ENCODE results near the gene CIBAR2. TPM values are rescaled to one million over a fixed set of nuclear protein-coding genes. Genes with fewer than 3 reads are reported as not detected.
A peak's percentile ranks its signal among the peaks of the same experiment; 100 is the strongest.

CIBAR2 gene
- total and polyA plus RNA-seq, 10 of the 15 experiments (the other 5 are each of a cell fraction or from before 2014, with no cell fraction given), result 0.05 to 0.16 (median 0.07) TPM; not detected in 7

DNA sequence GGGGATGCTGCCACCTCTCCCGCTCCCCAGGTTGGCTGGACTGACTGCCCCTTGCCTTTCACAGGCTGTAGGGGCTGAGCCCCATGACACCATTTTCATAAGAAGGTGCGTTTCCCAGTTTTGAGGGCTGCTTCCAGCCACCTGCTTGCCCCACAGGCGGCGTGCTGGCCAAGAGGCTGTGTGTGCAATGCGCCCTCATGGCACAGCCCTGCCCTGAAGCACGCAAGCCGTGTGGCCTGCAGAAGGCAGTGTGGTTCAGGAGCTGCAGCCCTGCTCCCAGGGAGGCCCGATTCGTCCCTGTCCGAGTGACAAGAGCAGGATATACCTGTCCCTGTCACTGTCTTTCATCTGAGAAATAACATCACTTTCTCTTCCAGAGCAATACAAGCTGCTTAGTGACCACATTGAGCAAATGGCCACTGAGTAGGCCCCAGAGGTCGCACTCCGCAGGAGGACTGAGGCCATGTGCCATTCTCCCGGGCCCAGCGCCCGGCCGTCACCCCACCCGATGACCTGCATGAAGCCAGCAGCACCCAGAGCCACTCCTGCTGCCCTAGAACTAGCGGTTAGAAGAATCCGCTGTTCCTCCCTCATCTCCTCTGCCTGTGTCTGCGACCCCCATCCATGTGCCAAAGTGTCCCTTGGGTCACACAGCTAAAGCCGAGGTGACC is 24.2 kb downstream of the CIBAR2 start (continued):
- TF ChIP-seq SMC3 (IDR thresholded peaks at IDR 0.05; ENCODE audit: borderline replicate concordance, low read length), result no peak
- TF ChIP-seq, protein P1, sequence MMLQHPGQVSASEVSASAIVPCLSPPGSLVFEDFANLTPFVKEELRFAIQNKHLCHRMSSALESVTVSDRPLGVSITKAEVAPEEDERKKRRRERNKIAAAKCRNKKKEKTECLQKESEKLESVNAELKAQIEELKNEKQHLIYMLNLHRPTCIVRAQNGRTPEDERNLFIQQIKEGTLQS (IDR thresholded peaks at IDR 0.05; ENCODE audit: borderline replicate concordance, extremely low read depth, low read depth, low read length), result no peak
- no peak for TF ChIP-seq ASH2L (IDR thresholded peaks at IDR 0.05; ENCODE audit: borderline replicate concordance, low read depth)
- TF ChIP-seq FOXM1 (IDR thresholded peaks at IDR 0.05; ENCODE audit: low read depth, low read length), result no peak

DNA sequence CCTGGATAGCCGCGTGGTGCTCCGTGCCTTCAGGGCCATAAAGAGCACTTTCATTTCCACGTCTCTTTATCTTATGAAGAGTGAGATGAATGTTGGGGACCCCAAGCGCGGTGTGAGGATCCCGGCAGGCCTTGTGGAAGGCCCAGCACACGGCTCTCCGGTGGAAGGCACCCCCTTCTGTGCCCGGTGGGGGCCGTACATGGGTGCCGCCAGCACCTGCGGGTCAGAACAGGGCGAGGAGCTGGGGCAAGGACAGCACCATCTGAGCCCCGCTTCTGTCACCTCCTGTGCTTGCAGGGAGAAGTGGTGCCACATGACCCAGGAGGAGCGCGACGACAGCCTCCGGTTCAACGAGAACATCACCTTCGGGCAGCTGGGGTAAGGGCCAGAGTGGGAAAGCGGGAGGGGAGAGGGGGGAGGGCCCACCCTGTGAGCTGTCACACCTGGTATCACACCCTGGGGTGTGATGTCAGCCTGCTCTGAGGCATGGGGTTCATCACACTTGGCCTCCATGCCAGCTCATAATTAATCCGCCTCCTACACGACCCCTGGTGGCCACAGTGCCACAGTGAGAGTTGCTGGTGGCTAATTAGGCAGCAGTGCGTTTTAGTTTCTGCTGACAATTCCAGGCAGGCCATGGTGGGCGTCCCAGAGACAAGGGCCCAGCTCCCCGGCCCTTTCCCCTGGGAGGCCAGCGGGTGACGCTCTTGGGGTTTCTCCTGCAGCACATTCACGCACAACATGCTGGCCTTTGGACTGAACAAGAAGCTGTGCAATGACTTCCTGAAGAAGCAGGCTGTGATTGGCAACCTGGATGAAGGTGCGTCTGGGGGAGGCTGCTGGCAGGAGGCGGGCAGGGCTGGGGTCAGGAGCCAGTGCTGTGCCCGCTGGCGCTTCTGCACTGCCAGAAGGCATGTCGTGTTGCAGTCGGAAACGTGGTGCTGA is 25.7 kb downstream of the CIBAR2 start:
- Histone ChIP-seq H3K9ac (ENCODE audit: control insufficient read depth, insufficient read depth, low read length) (no peak overlapping the region), H3K79me2 (ENCODE audit: control insufficient read depth, insufficient read depth, low read length) (no peaks in the 10 kb centered on the region), H3K4me3 (no peak overlapping the region), H2AFZ (ENCODE audit: control insufficient read depth, low read depth, low read length) (peak overlapping the region; percentile 51), H4K20me1 (ENCODE audit: control insufficient read depth, insufficient read depth) (no peaks in the 10 kb centered on the region), H3K27me3 (replicated peaks in 1 of 2; ENCODE audit: control insufficient read depth in 2 of 2, insufficient read depth in 2 of 2, low read length in 1 of 2) (no peaks in the 10 kb centered on the region), H3K36me3 (ENCODE audit: control insufficient read depth in 2 of 2, insufficient read depth in 2 of 2, low read length in 1 of 2) (no peaks in the 10 kb centered on the region; a peak in 2 of 4 replicates), H3K4me1 (ENCODE audit: control insufficient read depth, insufficient read depth, low read length) (peaks cover 30% of the 10 kb centered on the region), H3K4me2 (ENCODE audit: control insufficient read depth, insufficient read depth) (no peak overlapping the region), H3K27ac (ENCODE audit: control insufficient read depth, insufficient read depth) (no peak overlapping the region), H3K9me3 (replicated peaks; ENCODE audit: control insufficient read depth, insufficient read depth, low read length) (no peaks in the 10 kb centered on the region)
- ChIA-PET POLR2A (interaction anchor here (0.6 to 0.7 kb wide), 2 partner anchors 75 to 280 kb away, joined by 3 read pairs; partner anchors contain the start of gene ZDHHC7), CTCF (interaction anchor here (0.7 to 3.4 kb wide), 19 partner anchors 10 to 361 kb away, joined by 3 to 29 read pairs (median 5); partner anchors contain the start of genes KIAA0513 and ZDHHC7), RAD21 (ENCODE audit: unreplicated experiment) (interaction anchor here (1.0 to 1.6 kb wide), 4 partner anchors 31 to 76 kb away, joined by 4 to 8 read pairs (median 6); partner anchors contain the start of gene KIAA0513), SMC1A (ENCODE audit: uncharacterized antibody, unreplicated experiment) (interaction anchor here (0.5 to 1.4 kb wide), 5 partner anchors 31 to 117 kb away, joined by 3 to 6 read pairs (median 3); no protein-coding TSS in a partner anchor)
- in situ Hi-C loops (cut with MboI) (no loop called here), intact Hi-C loops (cut with micrococcal nuclease; ENCODE audit: unreplicated experiment) (loop anchor here (5.0 kb wide), 2 partner anchors 59 to 74 kb away; partner anchors contain the start of genes KIAA0513 and ZDHHC7)
- BruUV-seq (replicated peaks), result no TSS peak
- DNase-seq (ENCODE audit: low read depth, low spot score) (no peak), ATAC-seq (peak; percentile 91), FAIRE-seq (peak; percentile 98)
- 50% methylated on average over 37 of the region's 37 CpGs for WGBS (ENCODE audit: insufficient coverage, insufficient replicate concordance, low lambda C conversion rate, missing lambda C conversion rate)
- TF ChIP-seq SMC3 (IDR thresholded peaks at IDR 0.05; ENCODE audit: borderline replicate concordance, low read length) (peak; percentile 91), SP1 (IDR thresholded peaks at IDR 0.05; ENCODE audit: low read depth, low read length) (no peak), BHLHE40 (IDR thresholded peaks at IDR 0.05; ENCODE audit: borderline replicate concordance in 1 of 2, low read depth in 2 of 2, low read length in 1 of 2) (no peak), NFIC (IDR thresholded peaks at IDR 0.05; ENCODE audit: low read depth, low read length) (no peak), NR2F1 (conservative IDR thresholded peaks at IDR 0.05) (0 out of 2 replicates have a peak, but pooled peaks have one; percentile 24), YY1 (IDR thresholded peaks at IDR 0.05; ENCODE audit: low read depth, low read length) (peak; percentile 87), ESRRA (IDR thresholded peaks at IDR 0.05; ENCODE audit: low read length) (no peak), SREBF2 (IDR thresholded peaks at IDR 0.05; ENCODE audit: low read length) (no peak), IRF4 (IDR thresholded peaks at IDR 0.05; ENCODE audit: low read depth, low read length) (0 out of 2 replicates have a peak, but pooled peaks have one; percentile 7)
- TF ChIP-seq, protein P2, sequence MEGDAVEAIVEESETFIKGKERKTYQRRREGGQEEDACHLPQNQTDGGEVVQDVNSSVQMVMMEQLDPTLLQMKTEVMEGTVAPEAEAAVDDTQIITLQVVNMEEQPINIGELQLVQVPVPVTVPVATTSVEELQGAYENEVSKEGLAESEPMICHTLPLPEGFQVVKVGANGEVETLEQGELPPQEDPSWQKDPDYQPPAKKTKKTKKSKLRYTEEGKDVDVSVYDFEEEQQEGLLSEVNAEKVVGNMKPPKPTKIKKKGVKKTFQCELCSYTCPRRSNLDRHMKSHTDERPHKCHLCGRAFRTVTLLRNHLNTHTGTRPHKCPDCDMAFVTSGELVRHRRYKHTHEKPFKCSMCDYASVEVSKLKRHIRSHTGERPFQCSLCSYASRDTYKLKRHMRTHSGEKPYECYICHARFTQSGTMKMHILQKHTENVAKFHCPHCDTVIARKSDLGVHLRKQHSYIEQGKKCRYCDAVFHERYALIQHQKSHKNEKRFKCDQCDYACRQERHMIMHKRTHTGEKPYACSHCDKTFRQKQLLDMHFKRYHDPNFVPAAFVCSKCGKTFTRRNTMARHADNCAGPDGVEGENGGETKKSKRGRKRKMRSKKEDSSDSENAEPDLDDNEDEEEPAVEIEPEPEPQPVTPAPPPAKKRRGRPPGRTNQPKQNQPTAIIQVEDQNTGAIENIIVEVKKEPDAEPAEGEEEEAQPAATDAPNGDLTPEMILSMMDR (IDR thresholded peaks at IDR 0.05 in 2 of 3, conservative IDR thresholded peaks at IDR 0.05 in 1 of 3; ENCODE audit: control insufficient read depth in 2 of 3, extremely low read depth in 1 of 3, insufficient read depth in 1 of 3, low read depth in 3 of 3, low read length in 3 of 3), result peak; percentile 75 to 81 (median 79)
- TF ChIP-seq, protein P3, sequence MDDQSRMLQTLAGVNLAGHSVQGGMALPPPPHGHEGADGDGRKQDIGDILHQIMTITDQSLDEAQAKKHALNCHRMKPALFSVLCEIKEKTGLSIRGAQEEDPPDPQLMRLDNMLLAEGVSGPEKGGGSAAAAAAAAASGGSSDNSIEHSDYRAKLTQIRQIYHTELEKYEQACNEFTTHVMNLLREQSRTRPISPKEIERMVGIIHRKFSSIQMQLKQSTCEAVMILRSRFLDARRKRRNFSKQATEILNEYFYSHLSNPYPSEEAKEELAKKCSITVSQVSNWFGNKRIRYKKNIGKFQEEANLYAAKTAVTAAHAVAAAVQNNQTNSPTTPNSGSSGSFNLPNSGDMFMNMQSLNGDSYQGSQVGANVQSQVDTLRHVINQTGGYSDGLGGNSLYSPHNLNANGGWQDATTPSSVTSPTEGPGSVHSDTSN (IDR thresholded peaks at IDR 0.05; ENCODE audit: insufficient replicate concordance, low read depth, low read length), result no peak
